A673 (cell line): ENCODE data around the gene NCEH1. TPM values are rescaled to one million over a fixed set of nuclear protein-coding genes. Genes with fewer than 3 reads are reported as not detected.

Experiments used
- BruUV-seq: library from RNA; stranded (reverse); fragments of 400-500 nt; replicated peaks from 2 replicates; lab custom pipeline; 2021; lab: Mats Ljungman, UMichigan
- CTCF ChIA-PET: fragments of 300-600 bp; sonication (Branson Sonifier 250); formaldehyde crosslinking; loops from one replicate; lab custom pipeline; 2022; ENCODE audit warnings: antibody characterized with exemption; lab: Charles Lee
- POLR2A ChIA-PET: fragments of 300-600 bp; sonication (Branson Sonifier 250); formaldehyde crosslinking; loops from one replicate; lab custom pipeline; 2022; ENCODE audit warnings: antibody characterized with exemption; ENCODE audit not compliant: low non-redundant PET; lab: Charles Lee
- DNase-seq: peaks from one replicate; pipeline ENCODE4 v3.0.0-alpha.2; 2015; ENCODE audit warnings: low spot score
- H3K27ac ChIP-seq: fragments of 200-600 bp; sonication (generic); 2 replicates; pipeline ENCODE4 v1.5.1; 2016; ENCODE audit warnings: mixed run types, low read depth, mild to moderate bottlenecking, mixed read lengths, antibody characterized with exemption, low read length; ENCODE audit not compliant: poor library complexity, severe bottlenecking
- H3K27me3 ChIP-seq: fragments of 200-600 bp; sonication (generic); replicated peaks from 2 replicates; pipeline ENCODE4 v1.6.1; 2017; ENCODE audit warnings: mixed run types, low read depth, mild to moderate bottlenecking, mixed read lengths, antibody characterized with exemption, low read length; ENCODE audit not compliant: insufficient read depth, poor library complexity
- H3K36me3 ChIP-seq: fragments of 200-600 bp; sonication (generic); 2 replicates; pipeline ENCODE4 v1.6.1; 2016; ENCODE audit warnings: mixed run types, mild to moderate bottlenecking, mixed read lengths, antibody characterized with exemption, low read length; ENCODE audit not compliant: insufficient read depth, poor library complexity, severe bottlenecking
- H3K4me1 ChIP-seq: fragments of 200-600 bp; sonication (generic); 2 replicates; pipeline ENCODE4 v1.6.1; 2017; ENCODE audit warnings: mixed run types, mild to moderate bottlenecking, mixed read lengths, antibody characterized with exemption, low read length; ENCODE audit not compliant: insufficient read depth, poor library complexity, severe bottlenecking
- H3K4me3 ChIP-seq: fragments of 200-600 bp; sonication (generic); 2 replicates; pipeline ENCODE4 v1.5.1; 2016; ENCODE audit warnings: low read depth, mixed run types, mild to moderate bottlenecking, mixed read lengths, low read length; ENCODE audit not compliant: poor library complexity, severe bottlenecking
- H3K9me3 ChIP-seq: fragments of 200-600 bp; sonication (generic); 2 replicates; pipeline ENCODE4 v1.6.1; 2016; ENCODE audit warnings: mixed run types, low read depth, mild to moderate bottlenecking, mixed read lengths, antibody characterized with exemption, low read length; ENCODE audit not compliant: poor library complexity, severe bottlenecking
- EZH2 ChIP-seq: fragments of 200-600 bp; sonication (generic); IDR thresholded peaks from 2 replicates; pipeline ENCODE4 v1.6.1; 2017; ENCODE audit warnings: borderline replicate concordance, low read depth, mild to moderate bottlenecking, mixed read lengths, antibody characterized with exemption, low read length; ENCODE audit not compliant: poor library complexity, severe bottlenecking
- intact Hi-C: fragments of 100-400 bp; cut with micrococcal nuclease; formaldehyde crosslinking; loops from one replicate; pipeline ENCODE4 v1.10.0; 2022; ENCODE audit not compliant: unreplicated experiment
- total RNA-seq: library from RNA; stranded (reverse); gene quantifications from 2 replicates; pipeline ENCODE4 v1.2.3, GENCODE V29; 2021
- TF ChIP-seq, protein P1 (sequence below): fragments of 300-800, 200-600 bp; sonication (generic); conservative IDR thresholded peaks from 2 replicates; pipeline ENCODE4 v1.5.1; 2017; ENCODE audit warnings: low read depth, mild to moderate bottlenecking, antibody characterized with exemption, low read length, moderate library complexity, mixed read lengths

Gene NCEH1
- total RNA-seq, 1 experiment from 2014 or later: 3.5 TPM

DNA sequence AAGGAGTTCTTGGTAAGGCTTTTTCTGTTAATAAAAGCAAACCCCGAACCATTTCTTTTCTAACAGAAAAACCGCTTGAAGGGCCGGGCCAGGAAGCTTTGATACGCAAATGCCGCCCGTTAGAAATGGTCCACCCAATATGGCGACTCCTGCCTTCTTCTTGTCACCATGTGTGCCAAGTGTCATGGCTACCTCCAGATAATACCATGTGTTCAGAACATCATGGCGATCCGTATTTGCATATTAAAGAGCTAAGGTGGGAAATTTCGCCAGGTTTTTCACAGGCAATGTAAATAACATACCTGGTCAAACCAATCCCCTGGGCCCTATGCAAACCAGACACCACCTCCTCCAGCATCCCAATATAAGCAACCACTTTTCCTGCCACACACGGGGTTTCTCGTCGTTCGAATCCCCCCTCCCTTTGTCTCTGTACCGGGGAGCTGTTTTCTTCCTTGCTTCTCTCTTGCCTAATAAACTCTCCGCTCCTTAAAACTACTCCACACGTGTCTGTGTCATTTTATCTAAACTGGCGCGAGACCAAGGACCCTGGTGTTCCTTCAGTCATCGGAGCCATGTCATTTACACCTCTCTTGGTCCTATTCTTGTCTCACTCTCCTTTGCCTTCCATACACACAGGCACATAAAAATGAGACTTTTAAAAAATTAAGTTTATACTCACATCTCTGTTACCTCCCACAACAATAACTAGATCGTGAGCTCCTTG, 34.5 kb downstream of the NCEH1 start:
- POLR2A ChIA-PET: no interaction called here

DNA sequence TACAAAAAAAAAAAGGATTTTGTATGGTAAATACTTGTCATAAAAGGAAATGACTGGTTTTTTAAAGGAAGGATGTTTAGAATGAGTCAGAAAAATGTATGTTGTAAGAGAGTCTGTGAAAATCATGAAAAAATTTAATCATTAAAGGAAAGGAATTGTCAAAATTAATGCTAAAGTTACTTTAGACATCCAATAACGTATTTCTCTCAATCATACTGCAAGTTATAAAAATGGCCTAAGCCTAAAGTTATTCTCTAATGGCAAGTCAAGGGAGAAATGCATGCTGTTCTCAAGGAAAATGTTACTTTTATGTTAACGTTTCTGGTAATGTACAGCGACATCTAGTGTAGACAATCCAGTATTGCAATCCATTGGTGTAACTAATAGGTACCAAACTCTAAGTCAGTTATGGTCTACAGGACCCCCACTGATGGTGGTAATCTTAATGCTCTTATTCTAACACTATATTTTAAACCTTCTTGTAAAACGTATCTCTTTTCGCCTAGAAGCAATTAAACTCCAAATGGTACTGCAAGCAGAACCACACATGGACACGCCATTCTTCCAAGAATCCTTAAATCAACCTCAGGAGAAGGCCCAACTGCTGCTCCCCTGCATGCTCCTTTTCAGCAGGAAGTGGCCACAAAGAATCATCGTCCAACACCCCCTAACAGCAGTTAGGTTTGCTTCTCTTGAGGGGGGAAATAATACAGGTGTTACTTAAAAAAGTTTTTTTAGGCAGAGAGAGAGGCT, 35.2 kb downstream of the NCEH1 start:
- peak; percentile 72 for DNase-seq
- Histone ChIP-seq H3K27ac (no peak overlapping the region), H3K4me3 (no peak overlapping the region), H3K36me3 (no peaks in the 10 kb centered on the region), H3K4me1 (no peaks in the 10 kb centered on the region), H3K9me3 (no peaks in the 10 kb centered on the region), H3K27me3 (no peaks in the 10 kb centered on the region)
- intact Hi-C loops: no loop called here
- ChIA-PET CTCF (no interaction called here), POLR2A (no interaction called here)
- no TSS peak for BruUV-seq
- no peak for TF ChIP-seq EZH2
- TF ChIP-seq, protein P1, sequence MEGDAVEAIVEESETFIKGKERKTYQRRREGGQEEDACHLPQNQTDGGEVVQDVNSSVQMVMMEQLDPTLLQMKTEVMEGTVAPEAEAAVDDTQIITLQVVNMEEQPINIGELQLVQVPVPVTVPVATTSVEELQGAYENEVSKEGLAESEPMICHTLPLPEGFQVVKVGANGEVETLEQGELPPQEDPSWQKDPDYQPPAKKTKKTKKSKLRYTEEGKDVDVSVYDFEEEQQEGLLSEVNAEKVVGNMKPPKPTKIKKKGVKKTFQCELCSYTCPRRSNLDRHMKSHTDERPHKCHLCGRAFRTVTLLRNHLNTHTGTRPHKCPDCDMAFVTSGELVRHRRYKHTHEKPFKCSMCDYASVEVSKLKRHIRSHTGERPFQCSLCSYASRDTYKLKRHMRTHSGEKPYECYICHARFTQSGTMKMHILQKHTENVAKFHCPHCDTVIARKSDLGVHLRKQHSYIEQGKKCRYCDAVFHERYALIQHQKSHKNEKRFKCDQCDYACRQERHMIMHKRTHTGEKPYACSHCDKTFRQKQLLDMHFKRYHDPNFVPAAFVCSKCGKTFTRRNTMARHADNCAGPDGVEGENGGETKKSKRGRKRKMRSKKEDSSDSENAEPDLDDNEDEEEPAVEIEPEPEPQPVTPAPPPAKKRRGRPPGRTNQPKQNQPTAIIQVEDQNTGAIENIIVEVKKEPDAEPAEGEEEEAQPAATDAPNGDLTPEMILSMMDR: peak; percentile 81

More for the DNA sequence above, 34.5 kb downstream of the NCEH1 start:
- no peak overlapping the region for H3K27ac ChIP-seq
- H3K4me3 ChIP-seq: no peak overlapping the region
- CTCF ChIA-PET: interaction anchor here (1.7 kb wide), 1 partner anchor 34 kb away, joined by 5 read pairs; the partner anchor contains the start of gene NCEH1
- no peaks in the 10 kb centered on the region for H3K36me3 ChIP-seq
- no TSS peak for BruUV-seq
- TF ChIP-seq, protein P1: no peak
- no peak for TF ChIP-seq EZH2
- H3K9me3 ChIP-seq: no peaks in the 10 kb centered on the region
- H3K4me1 ChIP-seq: no peaks in the 10 kb centered on the region
- H3K27me3 ChIP-seq: no peaks in the 10 kb centered on the region
- no peak for DNase-seq
- intact Hi-C loops: no loop called here

DNA sequence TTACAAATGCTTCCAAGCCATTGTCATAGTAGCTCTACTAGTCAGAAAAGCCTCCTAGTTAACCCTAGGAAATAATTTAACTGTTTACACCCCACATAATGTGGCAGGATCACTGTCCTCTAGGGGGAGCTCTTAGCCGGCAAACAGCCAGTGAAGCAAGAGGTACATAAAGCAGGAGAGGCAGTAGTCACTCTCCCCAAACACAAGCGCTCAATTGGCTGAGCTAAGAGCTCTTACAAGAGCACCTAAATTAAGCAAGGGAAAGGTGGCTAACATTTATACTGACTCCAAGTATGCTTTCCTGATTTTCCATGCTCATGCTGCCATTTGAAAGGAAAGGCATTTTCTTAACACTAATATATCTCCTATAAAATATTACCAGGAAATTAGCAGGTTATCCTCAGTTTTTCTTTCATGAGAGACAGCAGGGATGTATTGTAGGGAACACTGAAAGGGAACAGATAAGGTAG, 37.6 kb downstream of the NCEH1 start:
- no peaks in the 10 kb centered on the region for H3K27me3 ChIP-seq
- no peaks in the 10 kb centered on the region for H3K9me3 ChIP-seq
- no TSS peak for BruUV-seq
- no peaks in the 10 kb centered on the region for H3K36me3 ChIP-seq
- intact Hi-C loops: no loop called here
- no peak overlapping the region for H3K4me3 ChIP-seq
- POLR2A ChIA-PET: no interaction called here
- H3K4me1 ChIP-seq: no peaks in the 10 kb centered on the region
- TF ChIP-seq EZH2: no peak
- TF ChIP-seq, protein P1: peak; percentile 86
- CTCF ChIA-PET: interaction anchor here (0.6 to 1.1 kb wide), 6 partner anchors 13 to 371 kb away, joined by 3 to 6 read pairs (median 4); partner anchors contain the start of genes ECT2 and NCEH1
- no peak overlapping the region for H3K27ac ChIP-seq
- DNase-seq: peak; percentile 78
